Mucosa of rectum (tissue), 2 donors: ENCODE measurements around the gene TNP2.
"Not testable (repeated sequence)": the region's sequence is repeated elsewhere in the genome, so short reads cannot be mapped to it uniquely, and the experiment has no call there.

Experiments
- H3K27ac ChIP-seq, 2 donors: one replicate each; pipeline ENCODE4 v1.7.0; 2013; ENCODE audit warnings: inconsistent platforms in 2 of 2, low read depth in 2 of 2, low read length in 2 of 2
- H3K27me3 ChIP-seq, 2 donors: one replicate each; pipeline ENCODE4 v1.7.0; 2013; ENCODE audit warnings: low read length in 2 of 2; ENCODE audit not compliant: control insufficient read depth in 2 of 2, insufficient read depth in 2 of 2
- H3K36me3 ChIP-seq, 2 donors: one replicate each; pipeline ENCODE4 v1.7.0; 2013; ENCODE audit warnings: low read length in 2 of 2; ENCODE audit not compliant: control insufficient read depth in 2 of 2, insufficient read depth in 2 of 2
- H3K4me1 ChIP-seq, 2 donors: one replicate each; pipeline ENCODE4 v1.7.0; 2013; ENCODE audit warnings: low read length in 2 of 2, mild to moderate bottlenecking in 1 of 2; ENCODE audit not compliant: control insufficient read depth in 2 of 2, insufficient read depth in 2 of 2
- H3K4me3 ChIP-seq, 2 donors: one replicate each; pipeline ENCODE4 v1.7.0; 2013; ENCODE audit warnings: low read length in 2 of 2
- H3K9ac ChIP-seq, 2 donors: one replicate each; pipeline ENCODE4 v1.7.0; 2013; ENCODE audit warnings: low read length in 2 of 2, low read depth in 1 of 2, mild to moderate bottlenecking in 1 of 2
- H3K9me3 ChIP-seq, 2 donors: one replicate each; pipeline ENCODE4 v1.7.0; 2013; ENCODE audit warnings: low read length in 2 of 2; ENCODE audit not compliant: control insufficient read depth in 2 of 2
- donor health status: healthy.
- donor health status: Normal muscosa, but diverticular disease.

TNP2 gene

DNA sequence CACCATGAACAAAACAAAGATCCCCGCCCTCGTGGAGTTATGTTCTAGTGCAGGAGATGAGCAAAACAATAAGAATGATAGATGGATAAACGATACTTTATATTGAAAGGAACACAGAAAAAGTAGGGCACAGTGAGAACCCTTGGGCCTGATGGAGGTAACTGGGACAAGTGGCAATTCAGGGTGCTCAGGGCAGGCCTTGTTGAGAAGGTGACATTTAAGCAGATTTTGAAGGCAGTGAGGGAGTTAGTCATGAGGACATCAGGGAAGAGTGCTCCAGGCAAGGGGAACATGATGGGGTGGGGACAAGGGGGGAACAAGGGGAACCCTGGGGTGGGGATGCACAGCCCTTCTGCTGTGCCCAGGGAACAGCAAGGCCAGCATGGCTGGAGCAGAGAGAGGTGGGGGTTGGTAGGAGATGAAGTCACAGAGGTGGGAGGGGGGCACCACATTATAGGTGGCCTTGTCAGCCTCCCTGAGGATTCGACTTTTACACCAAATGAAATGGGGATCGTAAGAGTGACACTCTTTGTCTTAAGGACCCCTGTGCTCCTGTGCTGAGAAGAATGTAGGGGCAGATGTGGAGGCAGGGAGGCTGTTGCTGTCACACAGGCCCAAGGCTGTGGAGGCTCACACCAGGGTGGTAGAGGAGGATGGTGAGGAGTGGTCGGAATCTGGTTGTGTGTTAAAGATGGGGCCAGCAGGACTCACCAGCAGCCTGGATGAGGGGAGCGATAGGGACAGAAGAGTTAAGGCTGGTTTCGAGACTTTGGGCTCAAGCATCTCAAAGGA lies 21.2 kb upstream of the TNP2 start:
- no peak overlapping the region for H3K4me3 ChIP-seq
- H3K4me1 ChIP-seq, result no peaks in the 10 kb centered on the region
- H3K27ac ChIP-seq, result no peak overlapping the region
- H3K9me3 ChIP-seq, result no peaks in the 10 kb centered on the region
- peaks cover 0 to 3% of the 10 kb centered on the region in 2 donors for H3K27me3 ChIP-seq
- H3K9ac ChIP-seq, result no peak overlapping the region
- no peaks in the 10 kb centered on the region for H3K36me3 ChIP-seq

DNA sequence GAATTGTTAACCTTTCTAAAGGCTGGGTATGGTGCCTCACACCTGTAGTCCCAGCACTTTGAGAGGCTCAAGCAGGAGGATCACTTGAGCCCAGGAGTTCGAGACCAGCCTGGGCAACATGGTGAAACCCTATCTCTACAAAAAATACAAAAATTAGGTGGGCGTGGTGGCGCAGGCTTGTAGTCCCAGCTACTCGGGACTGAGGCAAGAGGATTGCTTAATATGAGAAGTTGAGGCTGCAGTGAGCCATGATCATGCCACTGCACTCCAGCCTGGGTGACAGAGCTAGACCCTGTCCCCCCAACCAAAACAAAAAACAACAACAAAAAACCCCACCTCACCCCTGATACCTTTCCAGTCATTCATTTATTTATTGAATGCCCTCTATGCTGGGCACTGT lies 20.6 kb upstream of the TNP2 start:
- not testable (repeated sequence) for H3K27me3 ChIP-seq, H3K9ac ChIP-seq, H3K9me3 ChIP-seq, H3K4me1 ChIP-seq, H3K27ac ChIP-seq, H3K36me3 ChIP-seq, H3K4me3 ChIP-seq

DNA sequence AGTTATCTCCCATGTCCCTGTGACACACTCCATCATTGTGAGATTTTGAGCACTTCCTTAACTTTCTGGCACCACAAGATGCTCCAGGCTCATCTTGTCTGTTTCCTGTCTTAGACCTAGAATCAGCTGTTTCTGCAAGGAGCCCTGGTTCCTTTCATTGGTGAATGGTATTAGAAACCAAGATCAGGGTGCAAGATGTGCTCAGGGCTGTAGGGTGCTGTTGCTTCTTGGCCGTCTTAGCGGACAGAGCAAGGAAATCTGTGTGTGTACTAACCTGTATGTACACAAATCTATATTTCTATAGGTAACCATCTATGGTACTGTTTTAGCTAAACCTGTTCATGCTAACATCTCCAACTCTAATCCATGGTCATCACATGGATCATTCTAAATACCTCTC lies 20.1 kb upstream of the TNP2 start:
- no peaks in the 10 kb centered on the region for H3K36me3 ChIP-seq
- H3K4me3 ChIP-seq, result no peak overlapping the region
- H3K27ac ChIP-seq, result no peak overlapping the region
- peaks cover 0 to 3% of the 10 kb centered on the region in 2 donors for H3K27me3 ChIP-seq
- H3K4me1 ChIP-seq, result no peaks in the 10 kb centered on the region
- H3K9me3 ChIP-seq, result no peaks in the 10 kb centered on the region
- no peak overlapping the region for H3K9ac ChIP-seq

DNA sequence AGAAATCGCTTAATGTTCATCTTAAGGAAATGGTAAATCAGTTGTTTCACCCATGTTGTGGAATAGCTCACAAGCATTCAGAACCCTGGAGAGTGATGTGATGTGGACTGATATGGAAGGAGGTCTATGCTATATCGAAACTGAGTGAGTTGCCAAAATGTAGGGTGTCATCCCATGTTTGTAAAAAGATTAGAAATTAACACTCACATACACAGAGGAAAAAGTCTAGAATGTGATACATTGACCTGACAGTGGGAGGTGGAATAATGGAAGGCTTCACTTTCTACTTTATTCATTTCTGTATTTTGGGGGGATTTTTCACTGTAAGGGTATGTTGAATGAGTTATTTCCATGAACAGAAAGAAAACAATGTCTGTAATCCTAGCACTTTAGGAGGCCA lies 16.7 kb upstream of the TNP2 start:
- Histone ChIP-seq H3K36me3 (no peaks in the 10 kb centered on the region), H3K27ac (no peak overlapping the region), H3K4me1 (no peaks in the 10 kb centered on the region), H3K9ac (no peak overlapping the region), H3K9me3 (no peaks in the 10 kb centered on the region), H3K4me3 (no peak overlapping the region), H3K27me3 (peaks cover 0 to 3% of the 10 kb centered on the region in 2 donors)

DNA sequence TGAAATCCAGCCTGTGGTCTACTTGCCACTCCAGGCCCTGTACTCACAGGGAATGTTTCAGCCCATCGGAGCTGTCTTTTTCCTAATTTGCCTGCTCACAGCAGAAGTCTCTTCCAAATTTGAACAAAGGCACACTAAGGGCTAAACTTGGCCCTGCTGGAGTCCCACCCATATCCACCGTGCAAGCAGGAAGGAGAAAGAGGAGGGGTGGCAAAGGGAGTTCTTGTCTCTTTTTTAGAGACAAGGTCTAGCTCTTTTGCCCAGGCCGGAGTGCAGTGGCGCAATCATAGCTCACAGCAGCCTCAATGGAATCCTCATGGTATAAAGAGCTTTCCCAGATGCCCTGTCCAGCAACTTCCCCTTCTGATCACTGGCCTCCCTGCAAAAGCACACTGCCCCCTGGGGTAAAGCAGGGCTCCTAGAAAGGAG lies 14.7 kb upstream of the TNP2 start:
- Histone ChIP-seq H3K4me3 (no peak overlapping the region), H3K27me3 (no peaks in the 10 kb centered on the region), H3K36me3 (no peaks in the 10 kb centered on the region), H3K4me1 (peaks cover 0 to 3% of the 10 kb centered on the region in 2 donors), H3K9ac (no peak overlapping the region), H3K9me3 (no peaks in the 10 kb centered on the region), H3K27ac (no peak overlapping the region)

DNA sequence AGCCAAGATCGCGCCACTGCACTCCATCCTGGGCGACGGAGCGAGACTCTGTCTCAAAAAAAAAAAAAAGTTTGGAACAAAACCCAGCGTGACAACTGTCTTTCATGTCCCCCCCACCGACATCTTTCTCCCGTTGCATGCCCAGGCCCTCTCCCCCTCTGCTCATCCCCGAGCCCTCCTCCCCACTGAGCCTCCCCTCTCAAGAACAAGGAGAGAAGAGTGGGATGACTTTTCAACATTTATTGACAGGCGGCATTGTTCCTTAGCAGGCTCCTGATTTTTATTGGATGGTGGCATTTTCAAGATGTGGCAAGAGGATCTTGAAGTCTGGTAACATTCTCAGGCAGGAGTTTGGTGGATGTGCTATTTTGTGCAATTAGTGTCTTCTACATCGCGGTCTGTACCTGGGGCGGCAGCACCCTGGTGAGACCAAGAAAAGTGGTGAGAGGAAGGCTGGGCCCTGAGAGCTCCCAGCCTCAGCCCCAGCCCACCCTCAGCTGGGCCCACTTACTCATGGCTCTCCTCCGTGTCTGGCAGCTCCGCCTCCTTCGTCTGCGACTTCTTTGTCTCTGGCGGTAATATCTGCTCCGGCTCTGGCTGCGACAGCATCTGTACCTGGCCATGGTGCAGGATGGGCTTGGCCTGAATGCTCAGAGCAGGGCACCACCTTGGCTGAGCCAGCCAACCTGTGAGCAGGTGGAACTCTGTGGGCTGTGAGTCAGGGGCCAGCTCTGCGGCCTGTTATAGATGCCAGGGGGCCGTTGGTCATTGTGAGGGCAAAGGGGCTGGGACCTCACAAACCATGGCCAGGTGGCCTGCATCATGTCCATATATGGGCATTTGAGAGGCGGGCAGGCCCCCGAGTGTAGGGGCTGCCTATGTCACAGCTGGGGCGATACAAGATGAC lies 11.7 kb upstream of the TNP2 start, which contains the start of gene PRM1:
Gene PRM1, minus strand, starts transcription at position 715 of the 907 bp plus-strand sequence. Its CDS starts 92 bp downstream, at position 623.
- no peaks in the 10 kb centered on the region for H3K27me3 ChIP-seq
- no peak within 1 kb of the TSS for H3K27ac ChIP-seq
- no peaks in the 10 kb centered on the region for H3K36me3 ChIP-seq
- peaks cover 0 to 3% of the 10 kb centered on the region in 2 donors for H3K9me3 ChIP-seq
- H3K4me3 ChIP-seq, result no peak within 1 kb of the TSS
- no peak within 1 kb of the TSS for H3K9ac ChIP-seq
- H3K4me1 ChIP-seq, result peaks cover 0 to 3% of the 10 kb centered on the region in 2 donors

DNA sequence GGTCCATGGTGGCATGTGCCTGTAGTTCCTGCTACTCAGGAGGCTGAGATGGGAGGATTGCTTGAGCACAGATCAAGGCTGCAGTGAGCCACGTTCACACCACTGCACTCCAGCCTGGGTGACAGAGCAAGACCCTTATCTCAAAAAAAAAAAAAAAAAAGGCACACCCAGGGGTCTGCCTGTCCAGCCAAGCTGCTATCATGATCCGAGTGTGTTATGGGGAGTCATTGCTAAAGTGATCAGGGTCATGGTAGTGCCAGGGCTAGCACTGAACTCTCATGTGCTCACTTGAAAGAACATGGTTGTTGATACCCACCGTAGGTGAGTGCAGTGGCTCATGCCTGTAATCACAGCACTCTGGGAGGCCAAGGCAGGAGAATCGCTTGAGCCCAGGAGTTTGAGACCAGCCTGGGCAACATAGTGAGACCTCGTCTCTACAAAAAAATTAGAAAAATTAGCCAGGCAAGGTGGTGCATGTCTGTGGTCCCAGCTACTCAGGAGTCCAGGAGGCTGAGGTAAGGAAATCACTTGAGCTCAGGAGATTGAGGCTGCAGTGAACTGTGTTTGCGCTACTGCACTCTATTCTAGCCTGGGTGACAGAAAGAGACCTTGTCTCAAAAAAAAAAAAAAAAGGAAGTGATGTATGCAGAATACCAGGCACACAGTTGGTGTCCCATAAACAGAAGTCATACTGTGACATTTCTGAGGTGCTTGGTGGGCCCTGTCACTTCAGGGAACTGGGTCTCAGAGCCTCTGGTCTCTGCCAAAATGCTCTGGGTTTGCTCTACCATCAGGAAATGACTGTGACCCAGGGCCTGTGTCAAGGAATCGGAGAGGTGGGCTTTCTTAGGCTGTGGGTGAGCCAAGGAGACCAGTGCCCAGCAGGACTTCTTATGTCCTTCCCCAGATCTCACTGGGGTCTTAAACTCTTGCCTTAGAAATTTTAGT lies 9.8 kb upstream of the TNP2 start:
- Histone ChIP-seq H3K4me1 (peaks cover 0 to 3% of the 10 kb centered on the region in 2 donors), H3K4me3 (no peak overlapping the region), H3K27me3 (no peaks in the 10 kb centered on the region), H3K27ac (no peak overlapping the region), H3K9me3 (peaks cover 0 to 3% of the 10 kb centered on the region in 2 donors), H3K36me3 (no peaks in the 10 kb centered on the region), H3K9ac (no peak overlapping the region)

DNA sequence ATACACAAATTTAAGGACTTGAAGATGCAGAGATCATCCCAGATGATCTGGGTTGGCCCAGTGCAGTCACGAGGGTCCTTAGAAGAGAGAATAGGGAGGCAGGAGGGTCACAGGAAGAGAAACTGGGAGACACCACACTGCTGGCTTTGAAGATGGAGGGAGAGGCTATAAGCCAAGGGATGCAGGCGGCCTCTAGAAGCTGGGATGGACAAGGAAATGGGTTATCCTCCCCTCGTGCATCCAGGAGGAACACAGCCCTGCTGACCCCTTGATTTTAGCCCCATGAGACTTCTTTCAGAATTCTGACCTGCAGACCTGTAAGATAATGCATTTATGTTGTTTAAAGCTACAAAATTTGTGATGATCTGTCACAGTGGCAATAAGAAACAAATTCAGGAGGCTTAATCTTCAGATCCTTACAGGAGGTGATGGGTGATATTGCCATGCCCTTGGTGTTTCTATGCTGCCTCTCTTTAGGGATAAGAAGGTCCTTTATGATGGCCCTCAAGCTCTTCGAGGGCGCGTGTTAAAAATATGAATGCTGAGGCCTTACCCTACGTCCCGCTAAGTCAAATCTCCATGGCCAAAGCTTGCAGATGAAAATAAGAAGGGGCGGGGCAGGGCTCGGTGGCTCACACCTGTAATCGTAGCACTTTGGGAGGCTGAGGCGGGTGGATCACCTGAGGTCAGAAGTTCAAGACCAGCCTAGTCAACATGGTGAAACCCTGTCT lies 8.6 kb upstream of the TNP2 start:
- Histone ChIP-seq H3K9me3 (peaks cover 0 to 3% of the 10 kb centered on the region in 2 donors), H3K4me1 (peaks cover 0 to 3% of the 10 kb centered on the region in 2 donors), H3K27ac (no peak overlapping the region), H3K27me3 (no peaks in the 10 kb centered on the region), H3K9ac (no peak overlapping the region), H3K4me3 (no peak overlapping the region), H3K36me3 (no peaks in the 10 kb centered on the region)

DNA sequence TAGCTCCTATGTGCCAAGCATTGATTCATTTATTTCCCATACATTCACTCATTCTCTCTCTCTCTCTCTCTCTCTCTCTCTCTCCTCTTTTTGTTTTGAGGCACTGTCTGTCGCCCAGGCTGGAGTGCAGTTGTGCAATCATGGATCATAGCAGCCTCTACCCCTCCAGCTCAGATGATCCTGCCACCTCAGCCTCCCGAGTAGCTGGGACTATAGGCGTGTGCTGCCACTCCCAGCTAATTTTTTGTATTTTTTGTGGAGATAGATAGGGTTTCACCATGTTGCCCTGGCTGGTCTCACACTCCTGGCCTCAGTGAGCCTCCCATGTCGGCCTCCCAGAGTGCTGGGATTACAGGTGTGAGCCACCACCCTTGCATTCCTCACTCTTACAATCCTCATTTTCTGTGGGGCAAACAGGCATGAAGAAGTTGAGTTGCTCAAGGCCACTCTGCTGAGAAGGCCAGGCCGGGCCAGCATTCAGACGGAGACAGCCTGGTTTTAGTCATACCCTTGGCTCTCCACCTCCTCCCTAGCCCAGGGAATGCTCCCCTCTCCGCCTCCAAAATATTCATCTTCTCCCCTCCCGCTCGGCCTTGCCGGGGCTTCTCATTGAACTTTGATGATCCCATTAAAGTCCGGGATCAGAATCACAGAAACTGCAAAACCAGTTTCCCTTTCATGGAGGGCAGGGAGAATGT lies 7.9 kb upstream of the TNP2 start:
- no peaks in the 10 kb centered on the region for H3K27me3 ChIP-seq
- no peak overlapping the region for H3K27ac ChIP-seq
- H3K4me3 ChIP-seq, result no peak overlapping the region
- peaks cover 0 to 3% of the 10 kb centered on the region in 2 donors for H3K4me1 ChIP-seq
- no peak overlapping the region for H3K9ac ChIP-seq
- no peaks in the 10 kb centered on the region for H3K36me3 ChIP-seq
- peaks cover 0 to 3% of the 10 kb centered on the region in 2 donors for H3K9me3 ChIP-seq
